Prostate gland (tissue), 2 donors: ENCODE data around the gene CNTRL. TPM values are rescaled to one million over a fixed set of nuclear protein-coding genes. Genes with fewer than 3 reads are reported as not detected.
A peak's percentile ranks its signal among the peaks of the same experiment; 100 is the strongest.

Source experiments
- DNase-seq: peaks from one replicate; pipeline ENCODE4 v3.0.0-alpha.2; 2019; ENCODE audit warnings: low spot score
- H3K27ac ChIP-seq, 2 donors: fragments of 200-600 bp; sonication (generic); 2 replicates each; pipeline ENCODE4 v1.5.1; 2017 to 2019
- H3K27me3 ChIP-seq: fragments of 200-600 bp; sonication (generic); replicated peaks from 2 replicates; pipeline ENCODE4 v1.5.1; 2019; ENCODE audit not compliant: insufficient read depth
- H3K36me3 ChIP-seq, 2 donors: fragments of 200-600 bp; sonication (generic); 1 replicate in 1 of 2; 2 replicates in 1 of 2; pipeline versions ENCODE4 v1.5.1 to v1.8.1; 2017 to 2019
- H3K4me1 ChIP-seq: fragments of 200-600 bp; sonication (generic); replicated peaks from 2 replicates; pipeline ENCODE4 v1.5.1; 2019
- H3K4me3 ChIP-seq, 2 donors: fragments of 200-600 bp; sonication (generic); 2 replicates each; pipeline ENCODE4 v1.5.1; 2017 to 2019
- H3K9me3 ChIP-seq: fragments of 200-600 bp; sonication (generic); 2 replicates; pipeline ENCODE4 v1.5.1; 2017
- CTCF ChIP-seq, 4 experiments: fragments of 200-600 bp in 2 of 4; fragments of 450-650 bp in 2 of 4; sonication (generic) in 2 of 4; IDR thresholded peaks; 1 replicate in 3 of 4; 2 replicates in 1 of 4; pipeline ENCODE4 v1.5.1; 2016 to 2019; ENCODE audit warnings: antibody characterized with exemption in 4 of 4, mild to moderate bottlenecking in 2 of 4, moderate library complexity in 2 of 4
- POLR2A ChIP-seq: fragments of 450-650 bp; IDR thresholded peaks from one replicate; pipeline ENCODE4 v1.6.1; 2016; ENCODE audit warnings: antibody characterized with exemption, mild to moderate bottlenecking
- POLR2AphosphoS5 ChIP-seq: sonication (generic); formaldehyde crosslinking; IDR thresholded peaks from one replicate; pipeline ENCODE4 v1.6.1; 2017; ENCODE audit warnings: antibody characterized with exemption
- WGBS: methylation state at CpG from one replicate; pipeline ENCODE4 v1.1.5; 2018; 5-methylcytosine and 5-hydroxymethylcytosine counted together
- intact Hi-C: fragments of 100-400 bp; cut with DNase I; formaldehyde crosslinking; loops from one replicate; pipeline ENCODE4 v1.14.2; 2022
- total RNA-seq, 2 donors: library from RNA; depleted of rRNA; stranded (reverse); fragments of >200 nt; gene quantifications; one replicate each; pipeline ENCODE4 v1.1.0, GENCODE V29; 2016

Gene CNTRL
- total RNA-seq, 2 donors from 2014 or later = 10.3 to 21.9 TPM

GRCh38 chr9:121153642-121154041 lies 78.9 kb downstream of the CNTRL start:
- TF ChIP-seq POLR2A = no peak
- TF ChIP-seq POLR2AphosphoS5 = no peak
- TF ChIP-seq CTCF (IDR thresholded peaks at IDR 0.05) = no peak
- DNase-seq = no peak
- Histone ChIP-seq H3K36me3 (peaks cover 0 to 5% of the 10 kb centered on the region in 2 donors), H3K9me3 (no peaks in the 10 kb centered on the region), H3K27me3 (no peaks in the 10 kb centered on the region), H3K27ac (no peak overlapping the region), H3K4me3 (no peak overlapping the region), H3K4me1 (no peaks in the 10 kb centered on the region)
- intact Hi-C loops = no loop called here
- 76% methylated on average over 1 of the region's 1 CpG for WGBS

GRCh38 chr9:121154782-121155181 lies 80.0 kb downstream of the CNTRL start:
- H3K36me3 ChIP-seq = no peaks in the 10 kb centered on the region

GRCh38 chr9:121156263-121156731 lies 81.5 kb downstream of the CNTRL start:
- H3K27me3 ChIP-seq = no peaks in the 10 kb centered on the region
- intact Hi-C loops = no loop called here
- peak; percentile 46 for DNase-seq
- H3K36me3 ChIP-seq = no peaks in the 10 kb centered on the region
- TF ChIP-seq CTCF (IDR thresholded peaks at IDR 0.05) (no peak), POLR2A (no peak), POLR2AphosphoS5 (peak; percentile 66)
- 32% methylated on average over 2 of the region's 2 CpGs for WGBS
- no peaks in the 10 kb centered on the region for H3K9me3 ChIP-seq
- no peaks in the 10 kb centered on the region for H3K4me1 ChIP-seq
- H3K4me3 ChIP-seq = no peak overlapping the region
- H3K27ac ChIP-seq = no peak overlapping the region

More at GRCh38 chr9:121154782-121155181, 80.0 kb downstream of the CNTRL start:
- Histone ChIP-seq H3K27ac (no peak overlapping the region), H3K4me3 (no peak overlapping the region), H3K9me3 (no peaks in the 10 kb centered on the region), H3K4me1 (no peaks in the 10 kb centered on the region), H3K27me3 (no peaks in the 10 kb centered on the region)
- intact Hi-C loops = no loop called here
- TF ChIP-seq CTCF (IDR thresholded peaks at IDR 0.05) (no peak), POLR2AphosphoS5 (no peak), POLR2A (no peak)
- 88% methylated on average over 6 of the region's 6 CpGs for WGBS
- DNase-seq = no peak

- Histone ChIP-seq H3K4me3 (no peak overlapping the region), H3K36me3 (no peaks in the 10 kb centered on the region), H3K4me1 (no peaks in the 10 kb centered on the region), H3K9me3 (no peaks in the 10 kb centered on the region), H3K27me3 (no peaks in the 10 kb centered on the region), H3K27ac (no peak overlapping the region)
- 93% methylated on average over 4 of the region's 4 CpGs for whole genome bisulfite sequencing
- DNase-seq = no peak
- TF ChIP-seq POLR2A (no peak), CTCF (IDR thresholded peaks at IDR 0.05) (no peak), POLR2AphosphoS5 (no peak)
- intact Hi-C loops = no loop called here
These were observed 83.2 kb downstream of the CNTRL start for GRCh38 chr9:121157939-121158338.

GRCh38 chr9:121160025-121160424 lies 85.3 kb downstream of the CNTRL start:
- H3K27ac ChIP-seq = no peak overlapping the region
- DNase-seq = no peak
- intact Hi-C loops = no loop called here
- 71% methylated on average over 1 of the region's 1 CpG for WGBS
- H3K27me3 ChIP-seq = no peaks in the 10 kb centered on the region
- no peaks in the 10 kb centered on the region for H3K4me1 ChIP-seq
- no peaks in the 10 kb centered on the region for H3K36me3 ChIP-seq
- TF ChIP-seq POLR2A (no peak), POLR2AphosphoS5 (no peak), CTCF (IDR thresholded peaks at IDR 0.05) (no peak)
- H3K4me3 ChIP-seq = no peak overlapping the region
- H3K9me3 ChIP-seq = no peaks in the 10 kb centered on the region
